GM12878 (cell line): ENCODE results near the gene PCID2. TPM values are rescaled to one million over a fixed set of nuclear protein-coding genes. Genes with fewer than 3 reads are reported as not detected.

Experiments used
- ATAC-seq: fragments of 200-7000 bp; cut with Tn5 transposase; 3 replicates; pipeline ENCODE4 v1.9.1; 2020; ENCODE audit warnings: mild to moderate bottlenecking, moderate library complexity
- BruUV-seq: library from RNA; stranded (reverse); fragments of 400-500 nt; replicated peaks from 2 replicates; lab custom pipeline; 2021; lab: Mats Ljungman, UMichigan
- CTCF ChIA-PET: fragments of 300-600 bp; sonication (Branson Sonifier 250); formaldehyde crosslinking; extraction: SDS; loops from one replicate; lab custom pipeline; 2021; ENCODE audit warnings: inconsistent platforms; lab: Yijun Ruan, JAX
- POLR2A ChIA-PET: fragments of 350-600 bp; formaldehyde crosslinking; extraction: SDS; loops from one replicate; lab custom pipeline; 2021; ENCODE audit warnings: inconsistent platforms; lab: Charles Lee
- RAD21 ChIA-PET: fragments of 300-600 bp; sonication (Branson Sonifier 250); formaldehyde crosslinking; loops from one replicate; lab custom pipeline; 2023; ENCODE audit warnings: antibody characterized with exemption; ENCODE audit not compliant: unreplicated experiment; lab: Charles Lee
- SMC1A ChIA-PET: fragments of 300-600 bp; sonication (Branson Sonifier 250); formaldehyde crosslinking; loops from one replicate; lab custom pipeline; 2023; ENCODE audit not compliant: unreplicated experiment, uncharacterized antibody; lab: Charles Lee
- DNase-seq: peaks from one replicate; pipeline ENCODE4 v3.0.0-alpha.2; 2011; ENCODE audit warnings: low read depth, low spot score
- FAIRE-seq: peaks from 3 replicates; lab custom pipeline; 2011; peaks lifted over from hg19 to GRCh38; lab: Jason Lieb, UNC
- H2AFZ ChIP-seq: 2 replicates; pipeline ENCODE4 v1.6.0; 2011; ENCODE audit warnings: low read depth, low read length, control low read depth; ENCODE audit not compliant: control insufficient read depth
- H3K27ac ChIP-seq: 2 replicates; pipeline ENCODE4 v1.5.1; 2011; ENCODE audit warnings: control low read depth; ENCODE audit not compliant: control insufficient read depth, insufficient read depth
- H3K27me3 ChIP-seq, 2 experiments: replicated peaks in 1 of 2; 2 replicates each; pipeline versions ENCODE4 v1.6.0 to v1.6.1; 2011; ENCODE audit warnings: low read length in 1 of 2; ENCODE audit not compliant: control insufficient read depth in 2 of 2, insufficient read depth in 2 of 2
- H3K36me3 ChIP-seq, 2 experiments: 2 replicates each; pipeline ENCODE4 v1.5.1; 2011; ENCODE audit warnings: low read length in 1 of 2; ENCODE audit not compliant: control insufficient read depth in 2 of 2, insufficient read depth in 2 of 2
- H3K4me1 ChIP-seq: 2 replicates; pipeline ENCODE4 v1.6.1; 2011; ENCODE audit warnings: mild to moderate bottlenecking, low read length, moderate library complexity, mixed read lengths; ENCODE audit not compliant: control insufficient read depth, insufficient read depth
- H3K4me2 ChIP-seq: 2 replicates; pipeline ENCODE4 v1.6.0; 2011; ENCODE audit warnings: control low read depth; ENCODE audit not compliant: control insufficient read depth, insufficient read depth
- H3K4me3 ChIP-seq: fragments of 200-600 bp; sonication (generic); 2 replicates; pipeline ENCODE4 v1.5.1; 2016
- H3K79me2 ChIP-seq: 2 replicates; pipeline ENCODE4 v1.6.0; 2011; ENCODE audit warnings: low read length; ENCODE audit not compliant: control insufficient read depth, insufficient read depth
- H3K9ac ChIP-seq: 2 replicates; pipeline ENCODE4 v1.8.0; 2011; ENCODE audit warnings: low read length, control low read depth, mixed read lengths; ENCODE audit not compliant: control insufficient read depth, insufficient read depth
- H3K9me3 ChIP-seq: replicated peaks from 3 replicates; pipeline ENCODE4 v1.5.1; 2011; ENCODE audit warnings: mild to moderate bottlenecking, low read length; ENCODE audit not compliant: control insufficient read depth, insufficient read depth
- H4K20me1 ChIP-seq: 2 replicates; pipeline ENCODE4 v1.6.0; 2011; ENCODE audit not compliant: control insufficient read depth, insufficient read depth
- BHLHE40 ChIP-seq, 2 experiments: fragments of 450-650 bp in 1 of 2; IDR thresholded peaks; 2 replicates each; pipeline ENCODE4 v1.6.1; 2011 to 2017; ENCODE audit warnings: low read depth in 2 of 2, borderline replicate concordance in 1 of 2, improper control_type of control experiment in 1 of 2, low read length in 1 of 2, mild to moderate bottlenecking in 1 of 2
- CUX1 ChIP-seq: IDR thresholded peaks from 2 replicates; pipeline ENCODE4 v1.6.1; 2012; ENCODE audit warnings: improper control_type of control experiment, low read depth, low read length; ENCODE audit not compliant: insufficient replicate concordance
- HDGF ChIP-seq: fragments of 450-650 bp; IDR thresholded peaks from 2 replicates; pipeline ENCODE4 v1.6.1; 2016; ENCODE audit warnings: antibody characterized with exemption
- JUND ChIP-seq: IDR thresholded peaks from 2 replicates; pipeline ENCODE4 v1.6.1; 2012; ENCODE audit warnings: low read depth, mild to moderate bottlenecking, low read length, improper control_type of control experiment, moderate library complexity
- MAX ChIP-seq: IDR thresholded peaks from 2 replicates; pipeline ENCODE4 v1.6.1; 2012; ENCODE audit warnings: low read depth, low read length, improper control_type of control experiment
- RBBP5 ChIP-seq: fragments of 200-600 bp; sonication (generic); conservative IDR thresholded peaks from 2 replicates; pipeline ENCODE4 v1.6.1; 2016
- ZSCAN29 ChIP-seq: fragments of 450-650 bp; IDR thresholded peaks from 2 replicates; pipeline ENCODE4 v1.6.1; 2017; ENCODE audit warnings: mild to moderate bottlenecking, moderate library complexity
- WGBS: methylation state at CpG from one replicate; pipeline ENCODE4 v1.1.6; 2016; ENCODE audit warnings: low lambda C conversion rate; ENCODE audit not compliant: insufficient replicate concordance, insufficient coverage; ENCODE audit errors: missing lambda C conversion rate; 5-methylcytosine and 5-hydroxymethylcytosine counted together
- in situ Hi-C: fragments of 300-500 bp; cut with MboI; formaldehyde crosslinking; loops from 9 replicates; pipeline ENCODE4 v1.14.3; 2018; ENCODE audit warnings: mixed read lengths
- intact Hi-C: fragments of 100-400 bp; cut with micrococcal nuclease; formaldehyde crosslinking; loops from one replicate; pipeline ENCODE4 v1.14.2; 2022; ENCODE audit not compliant: unreplicated experiment
- polyA plus RNA-seq, 11 experiments: library from polyadenylated mRNA; depleted of rRNA in 4 of 11; unstranded in 6 of 11; stranded (reverse) in 5 of 11; fragments of >200 nt; fragmentation: Nextera tagmentation in 4 of 11; fragmentation: Illumina TruSeq in 1 of 11; extraction: Ambion mirVana in 4 of 11; extraction: Trizol in 1 of 11; gene quantifications; 1 replicate in 1 of 11; 2 replicates in 10 of 11; pipeline versions ENCODE4 v1.2.1 to v1.2.3, GENCODE V29; 2011 to 2016; ENCODE audit warnings: inconsistent platforms in 2 of 11, missing spikeins in 2 of 11, low read depth in 1 of 11
- total RNA-seq, 4 experiments: library from RNA; depleted of rRNA in 3 of 4; stranded (reverse); fragments of >200 nt in 3 of 4; fragmentation: Illumina TruSeq in 1 of 4; extraction: Trizol in 1 of 4; gene quantifications; 2 replicates each; pipeline versions ENCODE4 v1.2.1 to v1.2.3, GENCODE V29; 2013 to 2021
- TF ChIP-seq, protein P1 (sequence below): fragments of 450-650 bp; formaldehyde crosslinking; IDR thresholded peaks from 2 replicates; pipeline ENCODE4 v1.4.0; 2022; ENCODE audit warnings: mild to moderate bottlenecking, moderate library complexity
- TF ChIP-seq, protein P2 (sequence below): IDR thresholded peaks from 2 replicates; pipeline ENCODE4 v1.6.1; 2012; ENCODE audit warnings: low read depth, low read length, improper control_type of control experiment
- TF ChIP-seq, protein P3 (sequence below), 3 experiments: IDR thresholded peaks in 2 of 3; conservative IDR thresholded peaks in 1 of 3; 2 replicates each; pipeline ENCODE4 v1.5.1; 2011; ENCODE audit warnings: low read depth in 3 of 3, low read length in 3 of 3, mild to moderate bottlenecking in 3 of 3, control low read depth in 2 of 3, moderate library complexity in 2 of 3, inconsistent platforms in 1 of 3, mixed read lengths in 1 of 3; ENCODE audit not compliant: control insufficient read depth in 2 of 3, insufficient read depth in 1 of 3; ENCODE audit errors: extremely low read depth in 1 of 3

Gene PCID2
- total and polyA plus RNA-seq, 10 of the 15 experiments (the other 5 are each of a cell fraction or from before 2014, with no cell fraction given): 37.0 to 98.1 (median 58.3) TPM

DNA sequence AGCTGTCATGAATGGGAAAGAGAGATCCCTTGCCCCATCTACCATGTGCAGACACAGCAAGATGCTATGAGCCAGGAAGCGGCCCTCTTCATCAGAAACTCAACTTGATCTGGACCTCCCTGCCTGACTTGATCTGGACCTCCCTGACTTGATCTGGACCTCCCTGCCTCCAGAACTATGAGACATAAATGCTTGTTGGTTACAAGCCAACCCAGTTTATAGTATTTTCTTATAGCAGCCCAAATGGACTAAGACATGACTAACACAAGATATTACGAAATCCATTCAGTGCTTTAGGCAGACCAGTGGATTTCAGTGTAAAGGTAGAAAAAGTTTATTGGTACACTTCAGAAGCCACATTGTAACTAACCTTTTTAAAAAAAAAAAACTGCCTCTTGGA is 15.6 kb downstream of the PCID2 start (continued):
- TF ChIP-seq, protein P1, sequence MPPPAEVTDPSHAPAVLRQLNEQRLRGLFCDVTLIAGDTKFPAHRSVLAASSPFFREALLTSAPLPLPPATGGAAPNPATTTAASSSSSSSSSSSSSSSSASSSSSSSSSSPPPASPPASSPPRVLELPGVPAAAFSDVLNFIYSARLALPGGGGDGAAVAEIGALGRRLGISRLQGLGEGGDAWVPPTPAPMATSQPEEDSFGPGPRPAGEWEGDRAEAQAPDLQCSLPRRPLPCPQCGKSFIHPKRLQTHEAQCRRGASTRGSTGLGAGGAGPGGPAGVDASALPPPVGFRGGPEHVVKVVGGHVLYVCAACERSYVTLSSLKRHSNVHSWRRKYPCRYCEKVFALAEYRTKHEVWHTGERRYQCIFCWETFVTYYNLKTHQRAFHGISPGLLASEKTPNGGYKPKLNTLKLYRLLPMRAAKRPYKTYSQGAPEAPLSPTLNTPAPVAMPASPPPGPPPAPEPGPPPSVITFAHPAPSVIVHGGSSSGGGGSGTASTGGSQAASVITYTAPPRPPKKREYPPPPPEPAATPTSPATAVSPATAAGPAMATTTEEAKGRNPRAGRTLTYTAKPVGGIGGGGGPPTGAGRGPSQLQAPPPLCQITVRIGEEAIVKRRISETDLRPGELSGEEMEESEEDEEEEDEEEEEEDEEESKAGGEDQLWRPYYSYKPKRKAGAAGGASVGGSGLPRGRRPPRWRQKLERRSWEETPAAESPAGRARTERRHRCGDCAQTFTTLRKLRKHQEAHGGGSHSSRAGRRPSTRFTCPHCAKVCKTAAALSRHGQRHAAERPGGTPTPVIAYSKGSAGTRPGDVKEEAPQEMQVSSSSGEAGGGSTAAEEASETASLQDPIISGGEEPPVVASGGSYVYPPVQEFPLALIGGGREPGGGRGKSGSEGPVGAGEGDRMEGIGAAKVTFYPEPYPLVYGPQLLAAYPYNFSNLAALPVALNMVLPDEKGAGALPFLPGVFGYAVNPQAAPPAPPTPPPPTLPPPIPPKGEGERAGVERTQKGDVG: no peak
- TF ChIP-seq BHLHE40 (IDR thresholded peaks at IDR 0.05; ENCODE audit: borderline replicate concordance in 1 of 2, low read depth in 2 of 2, low read length in 1 of 2): no peak
- TF ChIP-seq, all 136 proteins: peak for 0

GRCh38 chr13:113192279-113192678 is 16.2 kb downstream of the PCID2 start:
- Histone ChIP-seq H3K36me3 (peaks cover 8 to 22% of the 10 kb centered on the region in 2 experiments), H3K9ac (no peak overlapping the region), H4K20me1 (no peaks in the 10 kb centered on the region), H3K27me3 (no peaks in the 10 kb centered on the region), H3K4me3 (no peak overlapping the region), H3K79me2 (no peaks in the 10 kb centered on the region), H3K4me2 (no peak overlapping the region), H3K27ac (no peak overlapping the region), H3K4me1 (no peaks in the 10 kb centered on the region), H3K9me3 (peaks cover 13% of the 10 kb centered on the region; the same call in 2 of the 3 replicates), H2AFZ (no peak overlapping the region)
- no peak for FAIRE-seq
- BruUV-seq: no TSS peak
- no peak for DNase-seq
- CTCF ChIA-PET: no interaction called here
- in situ Hi-C loops: no loop called here
- ATAC-seq: no peak
- POLR2A ChIA-PET: no interaction called here
- SMC1A ChIA-PET: interaction anchor here (0.6 kb wide), 1 partner anchor 13 kb away, joined by 4 read pairs; no protein-coding TSS in a partner anchor
- 83% methylated on average over 4 of the region's 4 CpGs for WGBS
- RAD21 ChIA-PET: no interaction called here
- intact Hi-C loops: no loop called here
- TF ChIP-seq MAX (no peak), RBBP5 (no peak), CUX1 (no peak), ZSCAN29 (no peak), JUND (no peak), HDGF (no peak)
- TF ChIP-seq, protein P2, sequence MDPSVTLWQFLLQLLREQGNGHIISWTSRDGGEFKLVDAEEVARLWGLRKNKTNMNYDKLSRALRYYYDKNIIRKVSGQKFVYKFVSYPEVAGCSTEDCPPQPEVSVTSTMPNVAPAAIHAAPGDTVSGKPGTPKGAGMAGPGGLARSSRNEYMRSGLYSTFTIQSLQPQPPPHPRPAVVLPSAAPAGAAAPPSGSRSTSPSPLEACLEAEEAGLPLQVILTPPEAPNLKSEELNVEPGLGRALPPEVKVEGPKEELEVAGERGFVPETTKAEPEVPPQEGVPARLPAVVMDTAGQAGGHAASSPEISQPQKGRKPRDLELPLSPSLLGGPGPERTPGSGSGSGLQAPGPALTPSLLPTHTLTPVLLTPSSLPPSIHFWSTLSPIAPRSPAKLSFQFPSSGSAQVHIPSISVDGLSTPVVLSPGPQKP: no peak
- TF ChIP-seq, protein P3, sequence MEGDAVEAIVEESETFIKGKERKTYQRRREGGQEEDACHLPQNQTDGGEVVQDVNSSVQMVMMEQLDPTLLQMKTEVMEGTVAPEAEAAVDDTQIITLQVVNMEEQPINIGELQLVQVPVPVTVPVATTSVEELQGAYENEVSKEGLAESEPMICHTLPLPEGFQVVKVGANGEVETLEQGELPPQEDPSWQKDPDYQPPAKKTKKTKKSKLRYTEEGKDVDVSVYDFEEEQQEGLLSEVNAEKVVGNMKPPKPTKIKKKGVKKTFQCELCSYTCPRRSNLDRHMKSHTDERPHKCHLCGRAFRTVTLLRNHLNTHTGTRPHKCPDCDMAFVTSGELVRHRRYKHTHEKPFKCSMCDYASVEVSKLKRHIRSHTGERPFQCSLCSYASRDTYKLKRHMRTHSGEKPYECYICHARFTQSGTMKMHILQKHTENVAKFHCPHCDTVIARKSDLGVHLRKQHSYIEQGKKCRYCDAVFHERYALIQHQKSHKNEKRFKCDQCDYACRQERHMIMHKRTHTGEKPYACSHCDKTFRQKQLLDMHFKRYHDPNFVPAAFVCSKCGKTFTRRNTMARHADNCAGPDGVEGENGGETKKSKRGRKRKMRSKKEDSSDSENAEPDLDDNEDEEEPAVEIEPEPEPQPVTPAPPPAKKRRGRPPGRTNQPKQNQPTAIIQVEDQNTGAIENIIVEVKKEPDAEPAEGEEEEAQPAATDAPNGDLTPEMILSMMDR (IDR thresholded peaks at IDR 0.05 in 2 of 3, conservative IDR thresholded peaks at IDR 0.05 in 1 of 3; ENCODE audit: control insufficient read depth in 2 of 3, extremely low read depth in 1 of 3, insufficient read depth in 1 of 3, low read depth in 3 of 3, low read length in 3 of 3): no peak
